ENCODE data around the gene RPL7A.
"Not testable (repeated sequence)": the region's sequence is repeated elsewhere in the genome, so short reads cannot be mapped to it uniquely, and the experiment has no call there.

Gene RPL7A

GRCh38 chr9:133389025-133389557, 41.1 kb downstream of the RPL7A start:
- no peak for DNase-seq (ENCODE audit: low read depth)

GRCh38 chr9:133389562-133389961, 41.5 kb downstream of the RPL7A start:
- no peak for DNase-seq (ENCODE audit: low read depth)

GRCh38 chr9:133390713-133391112, 42.7 kb downstream of the RPL7A start:
- DNase-seq (ENCODE audit: low read depth), result no peak

GRCh38 chr9:133391449-133391848, 43.4 kb downstream of the RPL7A start:
- not testable (repeated sequence) for DNase-seq (ENCODE audit: low read depth)

- DNase-seq (ENCODE audit: low read depth), result not testable (repeated sequence)
These were observed 44.3 kb downstream of the RPL7A start for GRCh38 chr9:133392308-133392707.

GRCh38 chr9:133393399-133393798, 45.4 kb downstream of the RPL7A start:
- no peak for DNase-seq (ENCODE audit: low read depth)

- DNase-seq (ENCODE audit: low read depth), result no peak
These were observed 46.8 kb downstream of the RPL7A start for GRCh38 chr9:133394687-133395271.

- DNase-seq (ENCODE audit: low read depth), result no peak
These were observed 48.9 kb downstream of the RPL7A start for GRCh38 chr9:133396952-133397351.

GRCh38 chr9:133397370-133397769, 49.4 kb downstream of the RPL7A start:
- DNase-seq (ENCODE audit: low read depth), result no peak

GRCh38 chr9:133397895-133398294, 49.9 kb downstream of the RPL7A start:
- DNase-seq (ENCODE audit: low read depth), result no peak

- no peak for DNase-seq (ENCODE audit: low read depth)
These were observed 52.3 kb downstream of the RPL7A start for GRCh38 chr9:133400292-133400691.
